ENCODE data around the gene GPD2.

GRCh38 chr2:156436497-156437085 lies 412 bp downstream of the GPD2 start:
- TF ChIP-seq EZH2 (IDR thresholded peaks at IDR 0.05; ENCODE audit: borderline replicate concordance, low read length): no peak
- TF ChIP-seq CTCF (conservative IDR thresholded peaks at IDR 0.05 in 1 of 2, IDR thresholded peaks at IDR 0.05 in 1 of 2; ENCODE audit: extremely low read depth in 1 of 2, insufficient read depth in 1 of 2, low read depth in 1 of 2, low read length in 2 of 2): no peak
